ENCODE data around the gene HOXC13.
A peak's percentile ranks its signal among the peaks of the same experiment; 100 is the strongest.

The HOXC13 gene

GRCh38 chr12:53995378-53996239 is 57.0 kb downstream of the HOXC13 start:
- FAIRE-seq (peak; percentile 61), DNase-seq (ENCODE audit: insufficient read length) (no peak)
- no peak for TF ChIP-seq POLR2A (IDR thresholded peaks at IDR 0.05; ENCODE audit: low read depth, low read length)
- TF ChIP-seq POLR2AphosphoS5 (IDR thresholded peaks at IDR 0.05; ENCODE audit: low read depth, low read length) = no peak
- TF ChIP-seq TAF1 (IDR thresholded peaks at IDR 0.05; ENCODE audit: borderline replicate concordance, low read depth, low read length) = no peak
